H1 (cell line): Measurements from ENCODE around the gene TRIM67.

ENCODE experiments used
- BCL11A ChIP-seq, 2 experiments: IDR thresholded peaks; one replicate each; pipeline ENCODE4 v1.6.1; 2011; ENCODE audit warnings: low read depth in 2 of 2, low read length in 2 of 2, mild to moderate bottlenecking in 2 of 2
- CTCF ChIP-seq, 3 experiments: IDR thresholded peaks; 1 replicate in 2 of 3; 2 replicates in 1 of 3; pipeline versions ENCODE4 v1.5.1 to v1.6.1; 2011; ENCODE audit warnings: low read length in 3 of 3, mild to moderate bottlenecking in 3 of 3, inconsistent platforms in 2 of 3, low read depth in 1 of 3, moderate library complexity in 1 of 3; ENCODE audit not compliant: insufficient read depth in 1 of 3; ENCODE audit errors: control extremely low read depth in 1 of 3
- EP300 ChIP-seq, 2 experiments: IDR thresholded peaks; 1 replicate in 1 of 2; 2 replicates in 1 of 2; pipeline ENCODE4 v1.6.1; 2011 to 2012; ENCODE audit warnings: low read depth in 2 of 2, low read length in 2 of 2, mild to moderate bottlenecking in 2 of 2, borderline replicate concordance in 1 of 2, inconsistent platforms in 1 of 2, moderate library complexity in 1 of 2
- NRF1 ChIP-seq: IDR thresholded peaks from 2 replicates; pipeline ENCODE4 v1.6.1; 2011; ENCODE audit warnings: mild to moderate bottlenecking, low read depth, low read length, improper control_type of control experiment
- POLR2A ChIP-seq, 2 experiments: IDR thresholded peaks; 1 replicate in 1 of 2; 2 replicates in 1 of 2; pipeline ENCODE4 v1.6.1; 2011; ENCODE audit warnings: low read depth in 2 of 2, low read length in 2 of 2, mild to moderate bottlenecking in 2 of 2; ENCODE audit errors: control extremely low read depth in 1 of 2
- POLR2AphosphoS5 ChIP-seq: IDR thresholded peaks from 2 replicates; pipeline ENCODE4 v1.6.1; 2011; ENCODE audit warnings: low read depth, low read length
- RAD21 ChIP-seq, 2 experiments: IDR thresholded peaks in 1 of 2; conservative IDR thresholded peaks in 1 of 2; 2 replicates each; pipeline ENCODE4 v1.6.1; 2011; ENCODE audit warnings: low read depth in 2 of 2, low read length in 2 of 2, improper control_type of control experiment in 1 of 2, inconsistent platforms in 1 of 2, mild to moderate bottlenecking in 1 of 2, moderate library complexity in 1 of 2
- RNF2 ChIP-seq: fragments of 200-900, 300-1000 bp; sonication (generic); IDR thresholded peaks from 2 replicates; pipeline ENCODE4 v1.7.1; 2016; ENCODE audit warnings: borderline replicate concordance, low read depth, mild to moderate bottlenecking, antibody characterized with exemption, low read length; ENCODE audit not compliant: poor library complexity, severe bottlenecking; ENCODE audit errors: missing control alignments
- RXRA ChIP-seq: IDR thresholded peaks from 2 replicates; pipeline ENCODE4 v1.6.1; 2011; ENCODE audit warnings: low read depth, mild to moderate bottlenecking, low read length, moderate library complexity; ENCODE audit not compliant: insufficient read depth
- TCF12 ChIP-seq: IDR thresholded peaks from 2 replicates; pipeline ENCODE4 v1.6.1; 2011; ENCODE audit warnings: low read depth, mild to moderate bottlenecking, low read length
- TF ChIP-seq, protein P1 (sequence below): IDR thresholded peaks from 2 replicates; pipeline ENCODE4 v1.6.1; 2011; ENCODE audit warnings: low read length, improper control_type of control experiment

DNA sequence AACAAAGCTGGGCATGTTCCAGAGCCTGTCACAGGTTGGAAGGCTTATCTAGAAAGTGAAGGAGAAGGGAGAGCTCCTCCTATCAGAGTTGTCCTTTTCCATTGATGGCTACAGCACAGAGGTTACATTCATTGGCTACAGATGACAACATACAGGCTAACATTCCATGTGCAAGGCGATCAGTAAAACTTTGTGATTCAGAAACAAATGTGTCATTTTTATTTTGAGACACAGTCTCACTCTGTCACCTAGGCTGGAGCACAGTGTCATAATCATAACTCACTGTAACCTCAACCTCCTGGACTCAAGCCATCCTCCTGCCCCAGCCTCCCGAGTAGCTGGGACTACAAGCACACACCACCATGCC is 32.6 kb downstream of the TRIM67 start:
- TF ChIP-seq BCL11A (IDR thresholded peaks at IDR 0.05; ENCODE audit: low read depth in 2 of 2, low read length in 2 of 2) (no peak), POLR2A (IDR thresholded peaks at IDR 0.05; ENCODE audit: control extremely low read depth in 1 of 2, low read depth in 2 of 2, low read length in 2 of 2) (no peak), CTCF (IDR thresholded peaks at IDR 0.05; ENCODE audit: control extremely low read depth in 1 of 3, insufficient read depth in 1 of 3, low read depth in 1 of 3, low read length in 3 of 3) (no peak), RAD21 (IDR thresholded peaks at IDR 0.05 in 1 of 2, conservative IDR thresholded peaks at IDR 0.05 in 1 of 2; ENCODE audit: low read depth in 2 of 2, low read length in 2 of 2) (no peak), NRF1 (no peak), POLR2AphosphoS5 (no peak), RNF2 (no peak), EP300 (IDR thresholded peaks at IDR 0.05; ENCODE audit: borderline replicate concordance in 1 of 2, low read depth in 2 of 2, low read length in 2 of 2) (no peak), RXRA (no peak), TCF12 (no peak)
- TF ChIP-seq, protein P1, sequence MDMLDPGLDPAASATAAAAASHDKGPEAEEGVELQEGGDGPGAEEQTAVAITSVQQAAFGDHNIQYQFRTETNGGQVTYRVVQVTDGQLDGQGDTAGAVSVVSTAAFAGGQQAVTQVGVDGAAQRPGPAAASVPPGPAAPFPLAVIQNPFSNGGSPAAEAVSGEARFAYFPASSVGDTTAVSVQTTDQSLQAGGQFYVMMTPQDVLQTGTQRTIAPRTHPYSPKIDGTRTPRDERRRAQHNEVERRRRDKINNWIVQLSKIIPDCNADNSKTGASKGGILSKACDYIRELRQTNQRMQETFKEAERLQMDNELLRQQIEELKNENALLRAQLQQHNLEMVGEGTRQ, result no peak
